Stomach (tissue), 9 donors: Measurements from ENCODE around the gene IBTK. TPM values are rescaled to one million over a fixed set of nuclear protein-coding genes. Genes with fewer than 3 reads are reported as not detected.
"Not testable (repeated sequence)": the region's sequence is repeated elsewhere in the genome, so short reads cannot be mapped to it uniquely, and the experiment has no call there.

Experiments
- DNase-seq, 2 donors: peaks; one replicate each; pipeline versions ENCODE4 v3.0.0 to v3.0.0-alpha.2; 2013 to 2019
- H3K27ac ChIP-seq, 5 donors: fragments of 200-600 bp in 4 of 5; sonication (generic) in 4 of 5; one replicate each; pipeline ENCODE4 v1.5.1; 2013 to 2019; ENCODE audit warnings: mild to moderate bottlenecking in 1 of 5, moderate library complexity in 1 of 5
- H3K27me3 ChIP-seq, 3 donors: fragments of 200-600 bp; sonication (generic); one replicate each; pipeline ENCODE4 v1.5.1; 2017 to 2019; ENCODE audit warnings: mixed run types in 1 of 3
- H3K36me3 ChIP-seq, 4 donors: fragments of 200-600 bp; sonication (generic); 1 replicate in 3 of 4; 2 replicates in 1 of 4; pipeline ENCODE4 v1.5.1; 2016 to 2019
- H3K4me1 ChIP-seq, 4 donors: fragments of 200-600 bp; sonication (generic); one replicate each; pipeline ENCODE4 v1.5.1; 2016 to 2019
- H3K4me3 ChIP-seq, 4 donors: fragments of 200-600 bp; sonication (generic) in 3 of 4; one replicate each; pipeline ENCODE4 v1.5.1; 2016 to 2019; ENCODE audit warnings: mild to moderate bottlenecking in 1 of 4
- H3K9me3 ChIP-seq, 4 donors: fragments of 200-600 bp; sonication (generic); one replicate each; pipeline ENCODE4 v1.5.1; 2016 to 2019
- CTCF ChIP-seq, 7 experiments: fragments of 450-650 bp in 4 of 7; fragments of 200-600 bp in 3 of 7; sonication (generic) in 3 of 7; IDR thresholded peaks; one replicate each; pipeline ENCODE4 v1.5.1; 2016 to 2019; ENCODE audit warnings: antibody characterized with exemption in 7 of 7, control low read depth in 2 of 7, mild to moderate bottlenecking in 1 of 7
- EP300 ChIP-seq: sonication (generic); formaldehyde crosslinking; IDR thresholded peaks from one replicate; pipeline ENCODE4 v1.6.1; 2017; ENCODE audit warnings: antibody characterized with exemption
- POLR2A ChIP-seq, 4 donors: fragments of 450-650 bp; IDR thresholded peaks; one replicate each; pipeline ENCODE4 v1.6.1; 2016; ENCODE audit warnings: antibody characterized with exemption in 4 of 4, control low read depth in 2 of 4, mild to moderate bottlenecking in 1 of 4, moderate library complexity in 1 of 4
- POLR2AphosphoS5 ChIP-seq, 3 donors: sonication (generic); formaldehyde crosslinking; IDR thresholded peaks; one replicate each; pipeline ENCODE4 v1.6.1; 2016; ENCODE audit warnings: antibody characterized with exemption in 3 of 3
- WGBS, 5 donors: extraction: QIAGEN DNeasy Blood & Tissue Kit in 3 of 5; methylation state at CpG; one replicate each; pipeline versions ENCODE4 v1.1.5 to v1.1.7; 2013 to 2018; 5-methylcytosine and 5-hydroxymethylcytosine counted together
- intact Hi-C: fragments of 100-400 bp; cut with DNase I; formaldehyde crosslinking; loops from one replicate; pipeline ENCODE4 v1.15.1; 2023; ENCODE audit warnings: low total_unique reads
- polyA plus RNA-seq, 3 donors: library from polyadenylated mRNA; stranded (reverse); fragments of 200-250 nt; gene quantifications; one replicate each; pipeline ENCODE4 v1.2.3, GENCODE V29; 2013
- small RNA-seq, 4 donors: library from RNA; depleted of rRNA; stranded (forward); fragments of <200 nt; gene quantifications; one replicate each; pipeline ENCODE3, GENCODE V24; 2016
- total RNA-seq, 5 donors: library from RNA; depleted of rRNA; stranded (reverse); fragments of >200 nt; gene quantifications; one replicate each; pipeline versions ENCODE4 v1.1.0 to v1.2.3, GENCODE V29; 2014 to 2016
- donor health status: healthy with polysubstance abuse.
- donor health status: Bipolar disorder and iron deficiency.
- donor health status: healthy.

IBTK gene
- total and polyA plus RNA-seq, 8 donors = 15.9 to 93.4 (median 31.1) TPM

GRCh38 chr6:82131441-82131840 lies 116.1 kb downstream of the IBTK start:
- Histone ChIP-seq H3K9me3 (no peaks in the 10 kb centered on the region), H3K27ac (no peak overlapping the region), H3K4me1 (no peaks in the 10 kb centered on the region), H3K27me3 (no peaks in the 10 kb centered on the region), H3K36me3 (no peaks in the 10 kb centered on the region), H3K4me3 (no peak overlapping the region)
- intact Hi-C loops = no loop called here
- WGBS, 5 donors = 75 to 90% (median 79%) methylated on average over 2 of the region's 2 CpGs
- no peak for TF ChIP-seq CTCF (IDR thresholded peaks at IDR 0.05)
- no peak for TF ChIP-seq POLR2A (IDR thresholded peaks at IDR 0.05)
- no peak for TF ChIP-seq POLR2AphosphoS5 (IDR thresholded peaks at IDR 0.05)
- TF ChIP-seq EP300 = no peak
- DNase-seq = peak in 1 of 2 donors; percentile 8

GRCh38 chr6:82129797-82130196 lies 117.7 kb downstream of the IBTK start:
- H3K4me3 ChIP-seq = no peak overlapping the region
- no peak overlapping the region for H3K27ac ChIP-seq
- H3K36me3 ChIP-seq = no peaks in the 10 kb centered on the region
- 24 to 39% (median 29%) methylated on average over 3 of the region's 3 CpGs for WGBS, 5 donors
- H3K27me3 ChIP-seq = no peaks in the 10 kb centered on the region
- TF ChIP-seq POLR2AphosphoS5 (IDR thresholded peaks at IDR 0.05) (no peak), EP300 (no peak), POLR2A (IDR thresholded peaks at IDR 0.05) (no peak), CTCF (IDR thresholded peaks at IDR 0.05) (no peak)
- no peak for DNase-seq
- H3K4me1 ChIP-seq = no peaks in the 10 kb centered on the region
- intact Hi-C loops = no loop called here
- no peaks in the 10 kb centered on the region for H3K9me3 ChIP-seq

DNA sequence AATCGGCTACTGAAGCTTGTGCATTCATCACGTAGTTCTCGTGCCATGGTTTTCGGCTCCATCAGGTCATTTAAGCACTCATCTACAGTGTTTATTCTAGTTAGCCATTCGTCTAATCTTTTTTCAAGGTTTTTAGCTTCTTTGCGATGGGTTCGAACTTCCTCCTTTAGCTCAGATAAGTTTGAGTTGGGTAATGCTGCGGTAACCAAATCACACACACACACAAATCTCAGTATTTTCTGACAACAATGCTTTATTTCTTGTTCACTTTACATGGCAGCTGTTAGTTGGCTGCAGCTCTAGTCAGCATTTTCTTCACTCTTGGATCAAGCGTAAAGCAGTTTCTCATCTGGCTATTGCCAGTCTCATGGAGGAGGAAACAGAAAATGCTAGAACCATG lies 118.6 kb downstream of the IBTK start:
- H3K36me3 ChIP-seq, intact Hi-C loops, H3K4me1 ChIP-seq, H3K27me3 ChIP-seq, H3K9me3 ChIP-seq, DNase-seq, H3K27ac ChIP-seq, H3K4me3 ChIP-seq: not testable (repeated sequence)
- WGBS, 5 donors = 86 to 96% (median 93%) methylated on average over 9 of the region's 9 CpGs

GRCh38 chr6:82123632-82124031 lies 123.9 kb downstream of the IBTK start:
- TF ChIP-seq POLR2AphosphoS5 (IDR thresholded peaks at IDR 0.05) = no peak
- no peak for TF ChIP-seq EP300
- TF ChIP-seq CTCF (IDR thresholded peaks at IDR 0.05) = no peak
- no peak for TF ChIP-seq POLR2A (IDR thresholded peaks at IDR 0.05)
- intact Hi-C loops = no loop called here
- H3K9me3 ChIP-seq = no peaks in the 10 kb centered on the region

More at GRCh38 chr6:82123632-82124031, 123.9 kb downstream of the IBTK start:
- Histone ChIP-seq H3K4me3 (no peak overlapping the region), H3K27ac (no peak overlapping the region), H3K27me3 (no peaks in the 10 kb centered on the region), H3K36me3 (no peaks in the 10 kb centered on the region), H3K4me1 (no peaks in the 10 kb centered on the region)
- DNase-seq = no peak
- WGBS, 5 donors = 86 to 96% (median 93%) methylated on average over 7 of the region's 7 CpGs

Small RNA genes lying within 50 kb of the gene (small RNA-seq; reads per million reads assigned to genes)
- 0 reads per million in 4 donors for gene RNU6-130P

Other genes with a start within 250 kb of the IBTK start
- 10 to 100 TPM in 1 of 5 donors, 1 to 10 TPM in 4; 5.3 to 17.7 (median 9.7) TPM for gene TPBG, start 116.1 kb upstream of the IBTK start, total RNA-seq
- 10 to 100 TPM in 1 of 3 donors, 1 to 10 TPM in 2; 1.4 to 21.2 (median 3.5) TPM for gene TPBG, start 116.1 kb upstream of the IBTK start, polyA plus RNA-seq